Calu3 (cell line): ENCODE data around the gene TRIM62. TPM values are rescaled to one million over a fixed set of nuclear protein-coding genes. Genes with fewer than 3 reads are reported as not detected.

Source experiments
- BruUV-seq: library from RNA; stranded (reverse); fragments of 400-500 nt; replicated peaks from 2 replicates; lab custom pipeline; 2021; lab: Mats Ljungman, UMichigan
- CTCF ChIA-PET: fragments of 300-600 bp; sonication (Branson Sonifier 250); formaldehyde crosslinking; loops from one replicate; lab custom pipeline; 2022; ENCODE audit warnings: antibody characterized with exemption; lab: Charles Lee
- DNase-seq: peaks from one replicate; pipeline ENCODE4 v3.0.0; 2022
- H3K27ac Mint-ChIP-seq: one replicate; pipeline ENCODE4 v1.8.0; 2022; ENCODE audit warnings: mixed read lengths; ENCODE audit not compliant: unreplicated experiment
- H3K27me3 Mint-ChIP-seq: one replicate; pipeline ENCODE4 v1.8.0; 2022; ENCODE audit warnings: mixed read lengths; ENCODE audit not compliant: unreplicated experiment
- H3K36me3 Mint-ChIP-seq: one replicate; pipeline ENCODE4 v1.8.0; 2022; ENCODE audit warnings: mild to moderate bottlenecking, moderate library complexity, mixed read lengths; ENCODE audit not compliant: insufficient read depth, unreplicated experiment
- H3K4me1 Mint-ChIP-seq: one replicate; pipeline ENCODE4 v1.8.0; 2022; ENCODE audit warnings: mild to moderate bottlenecking, low read depth, mixed read lengths; ENCODE audit not compliant: unreplicated experiment
- H3K4me3 Mint-ChIP-seq: one replicate; pipeline ENCODE4 v1.8.0; 2022; ENCODE audit warnings: mild to moderate bottlenecking, low read depth, moderate library complexity, mixed read lengths; ENCODE audit not compliant: unreplicated experiment
- H3K9me3 Mint-ChIP-seq: one replicate; pipeline ENCODE4 v1.8.0; 2022; ENCODE audit warnings: low read depth, mixed read lengths; ENCODE audit not compliant: unreplicated experiment
- intact Hi-C: fragments of 100-400 bp; cut with micrococcal nuclease; formaldehyde crosslinking; loops from one replicate; pipeline ENCODE4 v1.10.0; 2022; ENCODE audit not compliant: unreplicated experiment
- total RNA-seq: library from RNA; stranded (reverse); gene quantifications from 2 replicates; pipeline ENCODE4 v1.2.3, GENCODE V29; 2022
- TF ChIP-seq, protein P1 (sequence below): fragments of 200-600 bp; IDR thresholded peaks from one replicate; pipeline ENCODE4 v1.8.0; 2022; ENCODE audit warnings: antibody characterized with exemption; ENCODE audit not compliant: unreplicated experiment

The TRIM62 gene
- total RNA-seq, 1 experiment from 2014 or later: 8.8 TPM

DNA sequence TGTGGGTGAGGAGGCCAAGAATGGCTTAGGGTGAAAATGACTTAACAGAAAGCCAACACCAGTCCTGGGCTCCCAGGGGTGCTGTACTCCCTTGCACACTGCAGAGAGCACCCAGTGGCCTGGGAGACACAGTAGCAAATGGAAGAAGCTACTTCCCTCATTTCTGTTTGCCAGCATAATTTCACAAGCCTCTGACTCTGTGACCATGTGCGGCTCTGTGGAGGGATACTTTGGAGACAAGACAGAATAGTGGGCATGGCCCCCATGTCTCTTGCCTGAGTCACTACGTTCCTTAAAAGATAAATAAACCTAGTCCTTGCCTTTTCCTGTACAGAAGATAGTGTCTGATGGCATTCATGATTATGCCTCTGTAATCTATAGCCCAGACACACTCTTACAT lies 38.1 kb downstream of the TRIM62 start:
- intact Hi-C loops: no loop called here
- Mint-ChIP-seq H3K4me1 (no peaks in the 10 kb centered on the region), H3K4me3 (no peak overlapping the region), H3K9me3 (no peaks in the 10 kb centered on the region), H3K27me3 (peaks cover 8% of the 10 kb centered on the region), H3K27ac (no peak overlapping the region), H3K36me3 (peaks cover 3% of the 10 kb centered on the region)
- DNase-seq: no peak
- CTCF ChIA-PET: interaction anchor here (0.7 kb wide), 1 partner anchor 624 kb away, joined by 4 read pairs; no protein-coding TSS in a partner anchor
- BruUV-seq: no TSS peak
- TF ChIP-seq, protein P1, sequence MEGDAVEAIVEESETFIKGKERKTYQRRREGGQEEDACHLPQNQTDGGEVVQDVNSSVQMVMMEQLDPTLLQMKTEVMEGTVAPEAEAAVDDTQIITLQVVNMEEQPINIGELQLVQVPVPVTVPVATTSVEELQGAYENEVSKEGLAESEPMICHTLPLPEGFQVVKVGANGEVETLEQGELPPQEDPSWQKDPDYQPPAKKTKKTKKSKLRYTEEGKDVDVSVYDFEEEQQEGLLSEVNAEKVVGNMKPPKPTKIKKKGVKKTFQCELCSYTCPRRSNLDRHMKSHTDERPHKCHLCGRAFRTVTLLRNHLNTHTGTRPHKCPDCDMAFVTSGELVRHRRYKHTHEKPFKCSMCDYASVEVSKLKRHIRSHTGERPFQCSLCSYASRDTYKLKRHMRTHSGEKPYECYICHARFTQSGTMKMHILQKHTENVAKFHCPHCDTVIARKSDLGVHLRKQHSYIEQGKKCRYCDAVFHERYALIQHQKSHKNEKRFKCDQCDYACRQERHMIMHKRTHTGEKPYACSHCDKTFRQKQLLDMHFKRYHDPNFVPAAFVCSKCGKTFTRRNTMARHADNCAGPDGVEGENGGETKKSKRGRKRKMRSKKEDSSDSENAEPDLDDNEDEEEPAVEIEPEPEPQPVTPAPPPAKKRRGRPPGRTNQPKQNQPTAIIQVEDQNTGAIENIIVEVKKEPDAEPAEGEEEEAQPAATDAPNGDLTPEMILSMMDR: no peak

DNA sequence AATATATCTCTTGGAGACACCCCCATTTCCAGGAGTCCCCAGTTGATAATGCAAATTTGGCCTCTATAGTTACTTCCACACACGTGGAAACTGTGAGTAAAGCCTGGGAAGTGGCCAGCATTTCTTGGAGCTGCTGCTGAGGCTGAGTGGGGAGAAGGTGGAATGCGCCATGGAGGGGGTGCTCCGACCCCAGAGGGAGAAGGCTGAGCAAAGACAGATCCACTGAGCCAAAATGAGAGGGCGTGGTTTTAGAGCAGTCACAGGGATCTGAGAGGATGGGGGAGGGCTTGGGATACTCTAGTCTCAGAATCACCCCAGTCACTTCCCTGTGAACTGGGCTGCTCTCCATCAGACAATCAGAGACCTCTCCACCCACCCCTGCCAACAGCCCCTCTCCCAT lies 38.7 kb downstream of the TRIM62 start:
- no peak for DNase-seq
- Mint-ChIP-seq H3K9me3 (no peaks in the 10 kb centered on the region), H3K27me3 (peaks cover 13% of the 10 kb centered on the region), H3K27ac (no peak overlapping the region), H3K36me3 (peaks cover 3% of the 10 kb centered on the region), H3K4me1 (no peaks in the 10 kb centered on the region), H3K4me3 (no peak overlapping the region)
- intact Hi-C loops: no loop called here
- CTCF ChIA-PET: no interaction called here
- no TSS peak for BruUV-seq
- TF ChIP-seq, protein P1: no peak

DNA sequence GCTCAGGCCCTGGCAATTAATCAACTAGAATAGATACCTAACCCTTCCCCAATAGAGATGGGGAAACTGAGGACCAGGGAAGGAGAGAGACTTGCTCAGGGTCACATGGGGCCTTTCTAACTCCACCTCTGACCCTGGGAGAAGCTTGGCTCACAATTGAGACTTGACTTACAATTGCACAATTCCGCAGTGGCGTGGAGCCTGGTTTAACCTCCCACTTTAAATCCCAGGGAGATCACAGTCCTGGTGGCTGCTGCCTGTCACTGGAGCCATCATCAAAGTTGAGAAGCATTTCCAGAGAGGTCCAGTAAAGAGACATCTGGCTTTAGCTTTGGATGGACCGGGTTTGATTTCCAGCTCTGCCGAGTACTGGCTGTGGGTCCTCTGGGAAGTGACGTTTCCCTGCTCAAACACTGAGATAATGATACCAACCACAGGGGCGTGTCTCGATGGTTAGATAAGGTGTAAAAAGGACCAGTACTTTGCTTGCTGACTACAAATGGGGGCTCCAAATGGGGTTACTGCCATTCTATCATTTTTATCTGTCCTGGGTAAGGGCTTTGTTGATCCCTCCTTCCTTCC lies 39.3 kb downstream of the TRIM62 start:
- no TSS peak for BruUV-seq
- CTCF ChIA-PET: no interaction called here
- intact Hi-C loops: no loop called here
- Mint-ChIP-seq H3K4me1 (no peaks in the 10 kb centered on the region), H3K27ac (no peak overlapping the region), H3K4me3 (no peak overlapping the region), H3K36me3 (peaks cover 3% of the 10 kb centered on the region), H3K9me3 (no peaks in the 10 kb centered on the region), H3K27me3 (peaks cover 13% of the 10 kb centered on the region)
- TF ChIP-seq, protein P1: no peak
- no peak for DNase-seq

DNA sequence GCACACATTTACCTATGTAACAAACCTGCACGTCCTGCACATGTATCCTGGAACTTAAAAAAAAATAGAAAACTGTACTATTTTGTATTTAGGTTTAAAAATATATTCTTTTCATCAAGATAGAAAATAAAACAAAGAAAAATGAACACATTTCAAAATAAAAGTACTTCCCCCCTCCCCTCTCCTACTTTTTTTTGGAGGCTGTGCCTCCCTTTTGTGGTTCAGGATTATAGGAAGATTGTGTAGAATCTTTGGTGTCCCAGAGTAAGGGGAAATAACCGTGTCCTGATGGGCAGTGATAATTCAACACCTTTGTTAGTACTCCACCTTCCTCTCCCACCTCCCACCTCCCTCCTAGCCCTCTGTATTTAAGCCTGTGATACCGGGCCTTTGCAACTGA lies 40.1 kb downstream of the TRIM62 start:
- CTCF ChIA-PET: no interaction called here
- Mint-ChIP-seq H3K4me3 (no peak overlapping the region), H3K9me3 (no peaks in the 10 kb centered on the region), H3K27ac (no peak overlapping the region), H3K27me3 (peaks cover 14% of the 10 kb centered on the region), H3K36me3 (peaks cover 3% of the 10 kb centered on the region), H3K4me1 (no peaks in the 10 kb centered on the region)
- intact Hi-C loops: no loop called here
- TF ChIP-seq, protein P1: no peak
- no peak for DNase-seq
- BruUV-seq: no TSS peak
